ENCODE results near the gene LRRC71. TPM values are rescaled to one million over a fixed set of nuclear protein-coding genes. Genes with fewer than 3 reads are reported as not detected.
"Not testable (repeated sequence)": the region's sequence is repeated elsewhere in the genome, so short reads cannot be mapped to it uniquely, and the experiment has no call there.

LRRC71 gene
- total RNA-seq, 2 experiments from 2014 or later = not detected

- H3K27ac Mint-ChIP-seq, H3K36me3 Mint-ChIP-seq, H3K9me3 Mint-ChIP-seq, DNase-seq, H3K4me3 Mint-ChIP-seq: not testable (repeated sequence)
- H3K27me3 Mint-ChIP-seq = peaks cover 96% of the 10 kb centered on the region
- H3K4me1 Mint-ChIP-seq = peaks cover 23% of the 10 kb centered on the region
These were observed 6.3 kb downstream of the LRRC71 start for GRCh38 chr1:156926695-156927094.

- Mint-ChIP-seq H3K27me3 (peaks cover 88% of the 10 kb centered on the region), H3K27ac (no peak overlapping the region), H3K36me3 (no peaks in the 10 kb centered on the region), H3K4me1 (peaks cover 23% of the 10 kb centered on the region), H3K9me3 (no peaks in the 10 kb centered on the region), H3K4me3 (no peak overlapping the region)
- DNase-seq = peak; percentile 77
These were observed 7.0 kb downstream of the LRRC71 start for GRCh38 chr1:156927215-156928042.

- DNase-seq = no peak
- H3K27ac Mint-ChIP-seq = no peak overlapping the region
- no peaks in the 10 kb centered on the region for H3K9me3 Mint-ChIP-seq
- no peaks in the 10 kb centered on the region for H3K36me3 Mint-ChIP-seq
- peaks cover 21% of the 10 kb centered on the region for H3K4me1 Mint-ChIP-seq
- peaks cover 81% of the 10 kb centered on the region for H3K27me3 Mint-ChIP-seq
- H3K4me3 Mint-ChIP-seq = no peak overlapping the region
These were observed 7.7 kb downstream of the LRRC71 start for GRCh38 chr1:156928043-156928602.

GRCh38 chr1:156929596-156930238 lies 9.3 kb downstream of the LRRC71 start:
- no peak overlapping the region for H3K4me3 Mint-ChIP-seq
- H3K36me3 Mint-ChIP-seq = no peaks in the 10 kb centered on the region
- H3K27me3 Mint-ChIP-seq = peaks cover 65% of the 10 kb centered on the region
- H3K27ac Mint-ChIP-seq = no peak overlapping the region
- H3K4me1 Mint-ChIP-seq = peaks cover 18% of the 10 kb centered on the region
- no peak for DNase-seq
- no peaks in the 10 kb centered on the region for H3K9me3 Mint-ChIP-seq

- Mint-ChIP-seq H3K27me3 (peaks cover 58% of the 10 kb centered on the region), H3K27ac (no peak overlapping the region), H3K4me1 (peaks cover 18% of the 10 kb centered on the region)
These were observed 10.1 kb downstream of the LRRC71 start for GRCh38 chr1:156930483-156930882.

GRCh38 chr1:156931211-156931952 lies 10.9 kb downstream of the LRRC71 start:
- no peak overlapping the region for H3K4me3 Mint-ChIP-seq
- peaks cover 49% of the 10 kb centered on the region for H3K27me3 Mint-ChIP-seq
- H3K36me3 Mint-ChIP-seq = no peaks in the 10 kb centered on the region
- no peak overlapping the region for H3K27ac Mint-ChIP-seq
- no peaks in the 10 kb centered on the region for H3K9me3 Mint-ChIP-seq
- H3K4me1 Mint-ChIP-seq = peaks cover 11% of the 10 kb centered on the region
- no peak for DNase-seq

More at GRCh38 chr1:156930483-156930882, 10.1 kb downstream of the LRRC71 start:
- H3K9me3 Mint-ChIP-seq = no peaks in the 10 kb centered on the region
- H3K36me3 Mint-ChIP-seq = no peaks in the 10 kb centered on the region
- no peak for DNase-seq
- H3K4me3 Mint-ChIP-seq = no peak overlapping the region

GRCh38 chr1:156931974-156932710 lies 11.7 kb downstream of the LRRC71 start:
- Mint-ChIP-seq H3K36me3 (no peaks in the 10 kb centered on the region), H3K4me1 (peaks cover 6% of the 10 kb centered on the region), H3K27ac (no peak overlapping the region), H3K4me3 (no peak overlapping the region), H3K9me3 (no peaks in the 10 kb centered on the region), H3K27me3 (peaks cover 41% of the 10 kb centered on the region)
- DNase-seq = no peak

- H3K27ac Mint-ChIP-seq = no peak overlapping the region
- H3K4me3 Mint-ChIP-seq = no peak overlapping the region
- H3K9me3 Mint-ChIP-seq = no peaks in the 10 kb centered on the region
- H3K4me1 Mint-ChIP-seq = peaks cover 1% of the 10 kb centered on the region
- DNase-seq = no peak
- no peaks in the 10 kb centered on the region for H3K36me3 Mint-ChIP-seq
- H3K27me3 Mint-ChIP-seq = peaks cover 33% of the 10 kb centered on the region
These were observed 12.7 kb downstream of the LRRC71 start for GRCh38 chr1:156933136-156933535.

- H3K4me1 Mint-ChIP-seq = no peaks in the 10 kb centered on the region
- no peak overlapping the region for H3K27ac Mint-ChIP-seq
- no peak for DNase-seq
- no peaks in the 10 kb centered on the region for H3K9me3 Mint-ChIP-seq
- H3K4me3 Mint-ChIP-seq = no peak overlapping the region
- H3K27me3 Mint-ChIP-seq = peaks cover 10% of the 10 kb centered on the region
- H3K36me3 Mint-ChIP-seq = no peaks in the 10 kb centered on the region
These were observed 15.2 kb downstream of the LRRC71 start for GRCh38 chr1:156935505-156936128.

- H3K36me3 Mint-ChIP-seq = no peaks in the 10 kb centered on the region
These were observed 15.8 kb downstream of the LRRC71 start for GRCh38 chr1:156936191-156936590.

GRCh38 chr1:156936721-156937220 lies 16.3 kb downstream of the LRRC71 start:
- Mint-ChIP-seq H3K36me3 (no peaks in the 10 kb centered on the region), H3K4me1 (no peaks in the 10 kb centered on the region)
- no peak for DNase-seq

More at GRCh38 chr1:156936191-156936590, 15.8 kb downstream of the LRRC71 start:
- Mint-ChIP-seq H3K4me1 (no peaks in the 10 kb centered on the region), H3K4me3 (no peak overlapping the region), H3K27ac (no peak overlapping the region), H3K27me3 (peaks cover 4% of the 10 kb centered on the region), H3K9me3 (no peaks in the 10 kb centered on the region)
- no peak for DNase-seq

GRCh38 chr1:156937883-156938282 lies 17.5 kb downstream of the LRRC71 start:
- Mint-ChIP-seq H3K4me1 (no peaks in the 10 kb centered on the region), H3K36me3 (no peaks in the 10 kb centered on the region), H3K27me3 (no peaks in the 10 kb centered on the region), H3K27ac (no peak overlapping the region), H3K4me3 (no peak overlapping the region), H3K9me3 (no peaks in the 10 kb centered on the region)
- no peak for DNase-seq

More at GRCh38 chr1:156936721-156937220, 16.3 kb downstream of the LRRC71 start:
- no peaks in the 10 kb centered on the region for H3K9me3 Mint-ChIP-seq
- no peak overlapping the region for H3K27ac Mint-ChIP-seq
- no peak overlapping the region for H3K4me3 Mint-ChIP-seq
- H3K27me3 Mint-ChIP-seq = no peaks in the 10 kb centered on the region

- no peak overlapping the region for H3K4me3 Mint-ChIP-seq
- no peaks in the 10 kb centered on the region for H3K9me3 Mint-ChIP-seq
- H3K36me3 Mint-ChIP-seq = no peaks in the 10 kb centered on the region
- no peak for DNase-seq
- H3K27me3 Mint-ChIP-seq = no peaks in the 10 kb centered on the region
- no peak overlapping the region for H3K27ac Mint-ChIP-seq
- H3K4me1 Mint-ChIP-seq = no peaks in the 10 kb centered on the region
These were observed 18.4 kb downstream of the LRRC71 start for GRCh38 chr1:156938813-156939212.

- Mint-ChIP-seq H3K36me3 (no peaks in the 10 kb centered on the region), H3K27ac (no peak overlapping the region), H3K4me3 (no peak overlapping the region), H3K4me1 (no peaks in the 10 kb centered on the region), H3K27me3 (no peaks in the 10 kb centered on the region), H3K9me3 (no peaks in the 10 kb centered on the region)
- no peak for DNase-seq
These were observed 19.4 kb downstream of the LRRC71 start for GRCh38 chr1:156939786-156940334.
